ENCODE results near the gene CCR1. TPM values are rescaled to one million over a fixed set of nuclear protein-coding genes. Genes with fewer than 3 reads are reported as not detected.

CCR1 gene
- total and polyA plus RNA-seq, 2 donors from 2014 or later, result 7.4 to 13.8 TPM

- no peak overlapping the region for H3K4me3 ChIP-seq (ENCODE audit: low read length in 3 of 3)
Measured at GRCh38 chr3:46243560-46243959, 35.4 kb upstream of the CCR1 start.

GRCh38 chr3:46242120-46242519, 34.0 kb upstream of the CCR1 start, which contains the start of gene CCR3:
Gene CCR3 (plus strand): TSS chr3:46242460. CDS start chr3:46265159, 22,699 bp downstream.
- DNase-seq (no peak), FAIRE-seq (no peak)
- no peak within 1 kb of the TSS for H3K4me3 ChIP-seq (ENCODE audit: low read length in 3 of 3)
- TF ChIP-seq CTCF (IDR thresholded peaks at IDR 0.05; ENCODE audit: borderline replicate concordance, extremely low read depth, insufficient read depth), result no peak
- H3K27ac ChIP-seq (ENCODE audit: low read depth in 2 of 2, low read length in 2 of 2), result no peak within 1 kb of the TSS
- no peaks in the 10 kb centered on the region for H3K9me3 ChIP-seq (ENCODE audit: control insufficient read depth in 2 of 3, insufficient read depth in 1 of 3, low read length in 3 of 3)
- no peaks in the 10 kb centered on the region for H3K4me1 ChIP-seq (ENCODE audit: control insufficient read depth in 2 of 3, insufficient read depth in 2 of 3, low read depth in 1 of 3, low read length in 3 of 3)
- no peaks in the 10 kb centered on the region for H3K27me3 ChIP-seq (ENCODE audit: control insufficient read depth, insufficient read depth, low read length)
- intact Hi-C loops (cut with DNase I), result no loop called here
- no peaks in the 10 kb centered on the region for H3K36me3 ChIP-seq (ENCODE audit: control insufficient read depth in 2 of 3, insufficient read depth in 3 of 3, low read length in 3 of 3)
- no peak within 1 kb of the TSS for H3K9ac ChIP-seq (ENCODE audit: low read length in 3 of 3)

More at GRCh38 chr3:46243560-46243959, 35.4 kb upstream of the CCR1 start:
- DNase-seq (no peak), FAIRE-seq (no peak)
- Histone ChIP-seq H3K9me3 (ENCODE audit: control insufficient read depth in 2 of 3, insufficient read depth in 1 of 3, low read length in 3 of 3) (no peaks in the 10 kb centered on the region), H3K9ac (ENCODE audit: low read length in 3 of 3) (no peak overlapping the region), H3K4me1 (ENCODE audit: control insufficient read depth in 2 of 3, insufficient read depth in 2 of 3, low read depth in 1 of 3, low read length in 3 of 3) (no peaks in the 10 kb centered on the region), H3K27me3 (ENCODE audit: control insufficient read depth, insufficient read depth, low read length) (no peaks in the 10 kb centered on the region), H3K36me3 (ENCODE audit: control insufficient read depth in 2 of 3, insufficient read depth in 3 of 3, low read length in 3 of 3) (no peaks in the 10 kb centered on the region), H3K27ac (ENCODE audit: low read depth in 2 of 2, low read length in 2 of 2) (no peak overlapping the region)
- TF ChIP-seq CTCF (IDR thresholded peaks at IDR 0.05; ENCODE audit: borderline replicate concordance, extremely low read depth, insufficient read depth), result no peak
- intact Hi-C loops (cut with DNase I), result no loop called here

- DNase-seq, result no peak
- FAIRE-seq, result no peak
- H3K9me3 ChIP-seq (ENCODE audit: control insufficient read depth in 2 of 3, insufficient read depth in 1 of 3, low read length in 3 of 3), result no peaks in the 10 kb centered on the region
- H3K9ac ChIP-seq (ENCODE audit: low read length in 3 of 3), result no peak overlapping the region
- no peaks in the 10 kb centered on the region for H3K36me3 ChIP-seq (ENCODE audit: control insufficient read depth in 2 of 3, insufficient read depth in 3 of 3, low read length in 3 of 3)
- no peaks in the 10 kb centered on the region for H3K27me3 ChIP-seq (ENCODE audit: control insufficient read depth, insufficient read depth, low read length)
- no peak for TF ChIP-seq CTCF (IDR thresholded peaks at IDR 0.05; ENCODE audit: borderline replicate concordance, extremely low read depth, insufficient read depth)
- H3K4me1 ChIP-seq (ENCODE audit: control insufficient read depth in 2 of 3, insufficient read depth in 2 of 3, low read depth in 1 of 3, low read length in 3 of 3), result no peaks in the 10 kb centered on the region
- no peak overlapping the region for H3K4me3 ChIP-seq (ENCODE audit: low read length in 3 of 3)
- intact Hi-C loops (cut with DNase I), result no loop called here
- H3K27ac ChIP-seq (ENCODE audit: low read depth in 2 of 2, low read length in 2 of 2), result no peak overlapping the region
Measured at GRCh38 chr3:46239952-46240351, 31.8 kb upstream of the CCR1 start.
